Measurements from ENCODE around the gene ATF2.

The ATF2 gene

GRCh38 chr2:175039490-175039889 lies 128.5 kb downstream of the ATF2 start:
- DNase-seq: no peak
- in situ Hi-C loops (cut with HindIII; ENCODE audit: low pct_ligation_motif_present, low pct_unique_long_range_greater_than_20kb, low sequenced_read_pairs): no loop called here

- DNase-seq: no peak
- in situ Hi-C loops (cut with HindIII; ENCODE audit: low pct_ligation_motif_present, low pct_unique_long_range_greater_than_20kb, low sequenced_read_pairs): no loop called here
Observed at GRCh38 chr2:175039031-175039430, 129.0 kb downstream of the ATF2 start.

- DNase-seq: no peak
- in situ Hi-C loops (cut with HindIII; ENCODE audit: low pct_ligation_motif_present, low pct_unique_long_range_greater_than_20kb, low sequenced_read_pairs): no loop called here
Observed at GRCh38 chr2:175037941-175038340, 130.1 kb downstream of the ATF2 start.

GRCh38 chr2:175036582-175037018 lies 131.4 kb downstream of the ATF2 start:
- in situ Hi-C loops (cut with HindIII; ENCODE audit: low pct_ligation_motif_present, low pct_unique_long_range_greater_than_20kb, low sequenced_read_pairs): no loop called here
- peak; percentile 60 for DNase-seq

- in situ Hi-C loops (cut with HindIII; ENCODE audit: low pct_ligation_motif_present, low pct_unique_long_range_greater_than_20kb, low sequenced_read_pairs): no loop called here
- DNase-seq: no peak
Observed at GRCh38 chr2:175035806-175036205, 132.2 kb downstream of the ATF2 start.

- in situ Hi-C loops (cut with HindIII; ENCODE audit: low pct_ligation_motif_present, low pct_unique_long_range_greater_than_20kb, low sequenced_read_pairs): no loop called here
Observed at GRCh38 chr2:175034716-175035115, 133.3 kb downstream of the ATF2 start.

GRCh38 chr2:175030380-175031271 lies 137.4 kb downstream of the ATF2 start:
- in situ Hi-C loops (cut with HindIII; ENCODE audit: low pct_ligation_motif_present, low pct_unique_long_range_greater_than_20kb, low sequenced_read_pairs): no loop called here
- DNase-seq: peak; percentile 53

More at GRCh38 chr2:175034716-175035115, 133.3 kb downstream of the ATF2 start:
- no peak for DNase-seq

- in situ Hi-C loops (cut with HindIII; ENCODE audit: low pct_ligation_motif_present, low pct_unique_long_range_greater_than_20kb, low sequenced_read_pairs): no loop called here
- no peak for DNase-seq
Observed at GRCh38 chr2:175027755-175028154, 140.2 kb downstream of the ATF2 start.

GRCh38 chr2:175026385-175026784 lies 141.6 kb downstream of the ATF2 start:
- in situ Hi-C loops (cut with HindIII; ENCODE audit: low pct_ligation_motif_present, low pct_unique_long_range_greater_than_20kb, low sequenced_read_pairs): no loop called here
- DNase-seq: no peak

GRCh38 chr2:175025946-175026345 lies 142.1 kb downstream of the ATF2 start:
- no peak for DNase-seq

GRCh38 chr2:175025233-175025632 lies 142.8 kb downstream of the ATF2 start:
- in situ Hi-C loops (cut with HindIII; ENCODE audit: low pct_ligation_motif_present, low pct_unique_long_range_greater_than_20kb, low sequenced_read_pairs): no loop called here
- DNase-seq: no peak

More at GRCh38 chr2:175025946-175026345, 142.1 kb downstream of the ATF2 start:
- in situ Hi-C loops (cut with HindIII; ENCODE audit: low pct_ligation_motif_present, low pct_unique_long_range_greater_than_20kb, low sequenced_read_pairs): no loop called here

GRCh38 chr2:175022923-175023322 lies 145.1 kb downstream of the ATF2 start:
- DNase-seq: no peak
- in situ Hi-C loops (cut with HindIII; ENCODE audit: low pct_ligation_motif_present, low pct_unique_long_range_greater_than_20kb, low sequenced_read_pairs): no loop called here
